Placental epithelial cell (primary cell): ENCODE data around the gene LHFPL6. TPM values are rescaled to one million over a fixed set of nuclear protein-coding genes. Genes with fewer than 3 reads are reported as not detected.

Experiments
- total RNA-seq: library from RNA; depleted of rRNA; stranded (reverse); fragments of >200 nt; gene quantifications from 2 replicates; pipeline ENCODE4 v1.2.3, GENCODE V29; 2012

Gene LHFPL6
- 44.0 and 61.6 TPM in 2 replicates for total RNA-seq

GRCh38 chr13:39602614-39603366, at the start of gene LHFPL6:
LHFPL6 (minus strand) TSS chr13:39603193.

Other genes starting within 250 kb of the LHFPL6 start
- gene COG6, start 52.5 kb upstream of the LHFPL6 start, total RNA-seq, result 79.7 and 84.5 TPM in 2 replicates